DND-41 (cell line): ENCODE results near the gene HUNK.
"Not testable (repeated sequence)": the region's sequence is repeated elsewhere in the genome, so short reads cannot be mapped to it uniquely, and the experiment has no call there.

Experiments used
- CTCF ChIP-seq: IDR thresholded peaks from 2 replicates; pipeline ENCODE4 v1.5.1; 2012; ENCODE audit warnings: borderline replicate concordance, low read length, moderate library complexity, mild to moderate bottlenecking; ENCODE audit not compliant: poor library complexity, severe bottlenecking; ENCODE audit errors: extremely low read depth
- EZH2 ChIP-seq: IDR thresholded peaks from 3 replicates; pipeline ENCODE4 v1.6.1; 2012; ENCODE audit warnings: borderline replicate concordance, low read depth, mild to moderate bottlenecking, moderate library complexity, low read length, inconsistent platforms; ENCODE audit not compliant: severe bottlenecking

GRCh38 chr21:31857631-31858030, 15.2 kb upstream of the HUNK start:
- TF ChIP-seq EZH2, CTCF: not testable (repeated sequence)
